Activated naive CD4-positive, alpha-beta T cell treated with anti-CD3 and anti-CD28 coated beads, Interleukin-2, amount 10 ng/mL, durations not matched to agents 7 days and 5 days (primary cell): Measurements from ENCODE around the gene TOR1AIP2.

Source experiments
- CTCF ChIA-PET: fragments of 350-600 bp; sonication (Branson Sonifier 250); formaldehyde crosslinking; loops from one replicate; lab custom pipeline; 2021; ENCODE audit warnings: antibody characterized with exemption; lab: Charles Lee
- DNase-seq: peaks from one replicate; pipeline ENCODE4 v3.0.0-alpha.2; 2020
- H3K27ac Mint-ChIP-seq: one replicate; pipeline ENCODE4 v1.8.0; 2021; ENCODE audit warnings: mild to moderate bottlenecking, moderate library complexity, mixed read lengths
- H3K27me3 Mint-ChIP-seq: one replicate; pipeline ENCODE4 v1.8.0; 2021; ENCODE audit warnings: mild to moderate bottlenecking, mixed read lengths
- H3K36me3 Mint-ChIP-seq: one replicate; pipeline ENCODE4 v1.8.0; 2021; ENCODE audit warnings: mixed read lengths
- H3K4me1 Mint-ChIP-seq: one replicate; pipeline ENCODE4 v1.8.0; 2021; ENCODE audit warnings: mixed read lengths
- H3K4me3 Mint-ChIP-seq: one replicate; pipeline ENCODE4 v1.8.0; 2021; ENCODE audit warnings: mild to moderate bottlenecking, moderate library complexity, mixed read lengths
- H3K9me3 Mint-ChIP-seq: one replicate; pipeline ENCODE4 v1.8.0; 2021; ENCODE audit warnings: mixed read lengths

The TOR1AIP2 gene

DNA sequence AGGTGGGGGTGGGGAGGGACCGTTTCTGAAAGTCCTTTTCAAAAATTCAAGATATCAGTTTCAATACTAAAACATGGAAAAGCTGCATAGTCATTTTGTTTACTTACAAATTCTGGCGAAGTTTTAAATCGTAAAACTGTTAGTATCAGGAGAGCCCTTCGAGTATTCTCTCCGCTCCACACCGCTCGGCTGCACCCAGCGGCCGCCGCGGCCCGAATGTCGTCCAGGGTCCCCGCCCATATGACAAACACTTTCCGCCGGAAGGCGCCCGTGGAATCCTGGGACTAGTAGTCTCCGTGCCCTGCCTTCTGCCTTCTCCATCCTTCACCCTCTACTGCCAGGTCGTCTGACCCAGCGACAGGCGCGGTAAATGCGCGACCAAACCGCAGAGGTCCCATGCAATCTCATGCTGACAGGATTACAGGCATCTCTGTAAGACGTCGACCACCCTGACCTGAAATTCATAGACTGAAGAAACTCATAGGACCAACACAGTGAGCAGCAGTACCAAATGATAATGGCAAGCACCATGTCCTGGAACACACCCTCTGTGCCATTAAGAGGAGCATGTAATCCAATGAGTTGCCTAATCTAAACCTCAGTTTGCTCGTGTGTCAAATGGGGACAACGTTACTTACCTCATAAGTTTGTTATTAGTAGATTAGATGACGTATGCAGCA lies at the start of gene TOR1AIP2:
Gene TOR1AIP2, minus strand, starts transcription at position 218 of the 680 bp plus-strand sequence. CDS start 25,138 bp downstream, outside the sequence.
- H3K4me1 Mint-ChIP-seq = peaks cover 49% of the 10 kb centered on the region
- H3K27ac Mint-ChIP-seq = peak within 1 kb of the TSS; percentile 95
- no peaks in the 10 kb centered on the region for H3K9me3 Mint-ChIP-seq
- H3K4me3 Mint-ChIP-seq = peak within 1 kb of the TSS; percentile 94
- CTCF ChIA-PET = interaction anchor here (0.6 to 3.2 kb wide), 2 partner anchors 10 to 39 kb away, joined by 3 to 15 read pairs; no protein-coding TSS in a partner anchor
- peaks cover 21% of the 10 kb centered on the region for H3K36me3 Mint-ChIP-seq
- no peaks in the 10 kb centered on the region for H3K27me3 Mint-ChIP-seq
- peak; percentile 93 for DNase-seq

DNA sequence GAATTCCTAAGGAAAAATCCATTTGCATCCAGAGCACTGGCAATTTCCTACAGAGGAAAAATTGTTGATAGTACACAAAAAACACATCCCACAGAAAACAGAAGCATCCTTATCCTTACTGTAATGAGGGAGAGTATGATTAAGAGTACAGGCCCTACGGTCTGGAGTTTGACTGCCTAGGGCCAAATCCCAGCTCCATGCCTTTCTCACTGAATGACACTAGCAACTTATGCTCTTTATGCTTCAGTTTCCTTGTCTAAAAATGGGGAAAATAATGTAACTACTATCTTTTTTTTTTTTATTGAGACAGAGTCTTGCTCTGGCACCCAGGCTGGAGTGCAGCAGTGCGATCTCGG lies 49.2 kb upstream of the TOR1AIP2 start:
- Mint-ChIP-seq H3K27ac (no peak overlapping the region), H3K4me3 (no peak overlapping the region), H3K9me3 (no peaks in the 10 kb centered on the region), H3K4me1 (no peaks in the 10 kb centered on the region), H3K36me3 (peaks cover 4% of the 10 kb centered on the region), H3K27me3 (no peaks in the 10 kb centered on the region)
- no peak for DNase-seq
- CTCF ChIA-PET = no interaction called here

DNA sequence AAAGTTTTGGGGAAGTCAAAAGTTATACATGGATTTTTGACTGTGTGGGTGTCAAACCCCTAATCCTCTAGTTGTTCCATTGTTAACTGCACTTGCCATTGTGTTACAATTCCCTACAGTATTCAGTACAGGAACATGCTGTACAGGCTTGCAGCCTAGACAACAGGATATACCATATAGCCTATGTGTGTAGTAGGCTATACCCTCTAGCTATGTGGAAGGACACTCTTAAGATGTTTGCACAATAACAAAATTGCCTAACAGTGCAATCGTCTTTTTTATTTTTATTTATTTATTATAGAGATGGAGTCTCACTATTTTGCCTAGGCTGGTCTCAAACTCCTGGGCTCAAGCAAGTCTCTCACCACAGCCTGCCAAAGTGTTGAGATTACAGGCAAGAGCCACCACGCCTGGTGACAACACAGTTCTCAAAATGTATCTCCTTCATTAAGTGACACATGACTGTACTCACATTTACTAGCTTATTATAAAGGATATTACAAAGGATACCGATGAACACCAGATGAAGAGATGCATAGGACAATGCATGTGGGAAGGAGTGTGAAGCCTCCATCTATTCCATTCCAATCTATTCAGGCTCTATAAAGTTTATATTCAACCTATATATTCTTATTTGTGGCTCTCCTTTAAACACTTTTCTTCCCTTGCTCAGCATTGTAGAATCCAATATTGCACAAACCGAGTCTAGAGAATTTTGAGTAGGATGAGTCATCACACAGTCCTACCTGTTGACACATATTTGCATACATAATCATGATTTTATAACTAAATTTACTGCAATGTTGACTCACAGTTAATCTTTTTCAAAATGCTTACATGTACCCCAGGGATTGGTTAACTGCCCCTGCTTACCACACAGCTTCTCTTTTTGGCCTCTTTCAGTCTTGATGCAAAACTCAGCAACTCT lies 48.6 kb upstream of the TOR1AIP2 start:
- H3K36me3 Mint-ChIP-seq = peaks cover 9% of the 10 kb centered on the region
- H3K4me1 Mint-ChIP-seq = no peaks in the 10 kb centered on the region
- H3K27me3 Mint-ChIP-seq = no peaks in the 10 kb centered on the region
- no peak overlapping the region for H3K4me3 Mint-ChIP-seq
- H3K27ac Mint-ChIP-seq = no peak overlapping the region
- DNase-seq = no peak
- CTCF ChIA-PET = no interaction called here
- no peaks in the 10 kb centered on the region for H3K9me3 Mint-ChIP-seq

DNA sequence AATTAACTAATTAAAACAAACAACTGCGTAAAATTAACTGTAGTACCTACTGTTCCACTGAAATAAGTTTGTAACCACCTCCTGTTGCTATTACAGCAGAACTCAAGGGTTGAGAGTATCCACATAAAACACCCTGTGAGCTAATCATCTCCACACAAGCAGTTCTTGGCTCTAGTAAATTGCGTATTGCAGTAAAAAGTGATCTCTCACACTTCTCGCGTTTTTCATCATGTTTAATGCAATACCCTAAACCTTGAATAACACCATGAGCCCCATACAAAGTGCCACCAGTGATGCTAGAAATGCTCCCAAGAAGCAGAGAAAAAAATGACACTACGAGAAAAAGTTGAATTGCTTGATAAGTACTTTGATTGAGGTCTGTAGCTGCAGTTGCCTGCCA lies 47.7 kb upstream of the TOR1AIP2 start:
- no peak overlapping the region for H3K27ac Mint-ChIP-seq
- peaks cover 10% of the 10 kb centered on the region for H3K36me3 Mint-ChIP-seq
- no peaks in the 10 kb centered on the region for H3K4me1 Mint-ChIP-seq
- no peaks in the 10 kb centered on the region for H3K9me3 Mint-ChIP-seq
- H3K27me3 Mint-ChIP-seq = no peaks in the 10 kb centered on the region
- CTCF ChIA-PET = interaction anchor here (0.6 kb wide), 1 partner anchor 28 kb away, joined by 3 read pairs; no protein-coding TSS in a partner anchor
- H3K4me3 Mint-ChIP-seq = no peak overlapping the region
- DNase-seq = no peak

DNA sequence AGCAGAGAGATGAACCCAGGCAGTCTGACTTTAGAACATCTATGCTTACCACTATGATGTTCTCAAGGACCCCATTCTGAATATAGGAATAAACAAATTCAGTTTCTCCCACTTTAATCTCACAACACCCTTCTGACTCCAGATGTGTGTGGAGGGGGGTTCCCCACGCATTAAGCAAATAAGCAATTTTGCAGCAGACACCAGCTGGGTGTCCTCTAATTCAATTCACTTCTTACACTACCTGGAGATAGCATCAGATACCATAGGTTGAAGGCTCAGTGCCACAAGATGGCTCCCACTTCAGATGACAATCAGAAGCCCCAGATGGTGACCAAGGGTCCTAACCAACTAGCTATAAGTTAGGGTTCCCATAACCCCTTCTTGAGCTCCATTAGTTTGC lies 46.7 kb upstream of the TOR1AIP2 start:
- Mint-ChIP-seq H3K4me3 (no peak overlapping the region), H3K27me3 (no peaks in the 10 kb centered on the region), H3K27ac (no peak overlapping the region), H3K4me1 (no peaks in the 10 kb centered on the region), H3K36me3 (peaks cover 14% of the 10 kb centered on the region), H3K9me3 (no peaks in the 10 kb centered on the region)
- no peak for DNase-seq
- CTCF ChIA-PET = no interaction called here

DNA sequence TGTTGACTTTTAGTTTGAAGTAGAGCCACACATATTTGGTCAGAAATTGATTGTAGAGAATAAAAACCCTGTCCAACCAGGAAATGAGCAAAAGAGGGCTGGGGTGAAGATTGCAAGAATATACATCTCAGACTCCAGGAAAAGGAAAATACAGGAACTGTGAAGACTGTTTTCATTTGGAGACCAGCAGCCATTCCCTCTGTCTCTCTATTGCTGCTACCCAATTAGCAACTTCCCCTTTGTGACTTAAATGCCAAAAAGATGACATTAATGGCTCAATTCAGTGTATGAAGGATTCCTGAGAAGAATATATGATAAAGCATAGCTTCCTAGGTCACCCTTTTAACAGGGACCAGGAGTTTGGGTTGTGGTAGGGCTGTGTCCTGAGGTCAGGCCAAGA lies 45.4 kb upstream of the TOR1AIP2 start:
- Mint-ChIP-seq H3K27ac (no peak overlapping the region), H3K27me3 (no peaks in the 10 kb centered on the region), H3K4me1 (peaks cover under 1% of the 10 kb centered on the region), H3K36me3 (peaks cover 23% of the 10 kb centered on the region), H3K4me3 (no peak overlapping the region), H3K9me3 (no peaks in the 10 kb centered on the region)
- DNase-seq = no peak
- CTCF ChIA-PET = no interaction called here

DNA sequence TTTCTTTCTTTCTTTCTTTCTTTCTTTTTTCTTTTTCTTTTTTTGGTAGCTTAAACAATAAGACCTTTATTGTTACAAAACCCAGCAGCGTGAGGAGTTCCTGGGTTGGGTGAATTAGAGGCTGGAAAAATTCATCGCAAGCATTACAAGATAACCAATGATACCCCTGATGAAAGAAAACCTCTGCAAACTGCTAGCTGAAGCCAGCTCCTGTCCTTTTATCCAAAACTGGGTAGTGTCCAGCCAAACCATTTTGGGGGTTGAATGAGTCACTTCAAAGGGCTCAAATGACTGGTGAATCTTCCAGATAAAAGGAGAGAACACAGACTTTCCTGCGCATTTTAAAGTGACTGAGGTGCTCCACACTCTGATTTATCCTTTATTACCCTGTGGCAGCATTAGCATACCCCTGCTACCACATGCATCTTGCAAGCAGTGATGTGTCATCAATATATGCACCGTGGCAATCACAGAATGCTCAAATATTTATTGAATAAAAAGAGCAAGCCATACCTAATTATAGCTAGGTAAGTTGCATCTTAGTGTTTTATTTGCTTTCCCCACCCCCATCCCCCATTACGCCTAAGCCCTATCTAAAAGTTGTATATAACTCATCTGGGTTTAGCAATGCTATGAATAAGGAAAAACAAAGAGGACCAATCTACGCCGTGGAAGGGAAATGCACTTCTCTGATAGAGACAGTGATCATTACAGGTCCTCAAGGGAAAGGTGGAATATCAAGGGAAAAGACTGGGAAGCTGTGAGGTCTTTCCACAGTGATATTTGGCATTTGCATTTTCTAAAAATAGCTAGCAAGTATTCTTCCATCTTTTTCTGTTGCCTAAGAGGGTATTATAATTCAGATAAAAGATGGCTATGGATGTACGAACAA lies 44.6 kb upstream of the TOR1AIP2 start:
- CTCF ChIA-PET = interaction anchor here (0.6 kb wide), 1 partner anchor 131 kb away, joined by 4 read pairs; no protein-coding TSS in a partner anchor
- H3K27ac Mint-ChIP-seq = no peak overlapping the region

DNA sequence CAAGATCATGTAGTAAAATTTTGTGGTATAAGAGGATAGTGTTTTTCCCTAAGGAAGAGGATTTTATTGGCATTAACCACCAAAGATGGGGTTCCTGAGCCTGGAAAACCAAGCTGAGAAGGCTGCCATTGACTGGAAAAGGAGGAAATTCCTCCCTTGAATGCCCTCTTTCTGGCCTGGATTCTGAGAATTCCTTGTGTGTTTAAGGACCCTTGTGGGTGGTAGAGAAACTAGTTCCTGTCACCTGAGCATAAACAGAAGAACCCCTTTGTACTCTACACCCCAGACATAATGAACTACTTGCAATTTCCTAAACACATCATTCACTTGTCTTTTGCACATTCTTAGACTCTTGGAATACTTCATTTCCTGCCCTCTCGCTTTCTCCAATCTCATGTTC lies 43.9 kb upstream of the TOR1AIP2 start:
- no peak for DNase-seq
- H3K9me3 Mint-ChIP-seq = no peaks in the 10 kb centered on the region
- H3K36me3 Mint-ChIP-seq = peaks cover 32% of the 10 kb centered on the region
- H3K4me3 Mint-ChIP-seq = no peak overlapping the region
- no peak overlapping the region for H3K27ac Mint-ChIP-seq
- peaks cover 3% of the 10 kb centered on the region for H3K4me1 Mint-ChIP-seq
- H3K27me3 Mint-ChIP-seq = no peaks in the 10 kb centered on the region
- CTCF ChIA-PET = no interaction called here

More for the DNA sequence above, 44.6 kb upstream of the TOR1AIP2 start:
- DNase-seq = no peak
- H3K4me3 Mint-ChIP-seq = no peak overlapping the region
- peaks cover 3% of the 10 kb centered on the region for H3K4me1 Mint-ChIP-seq
- H3K9me3 Mint-ChIP-seq = no peaks in the 10 kb centered on the region
- H3K36me3 Mint-ChIP-seq = peaks cover 31% of the 10 kb centered on the region
- no peaks in the 10 kb centered on the region for H3K27me3 Mint-ChIP-seq

DNA sequence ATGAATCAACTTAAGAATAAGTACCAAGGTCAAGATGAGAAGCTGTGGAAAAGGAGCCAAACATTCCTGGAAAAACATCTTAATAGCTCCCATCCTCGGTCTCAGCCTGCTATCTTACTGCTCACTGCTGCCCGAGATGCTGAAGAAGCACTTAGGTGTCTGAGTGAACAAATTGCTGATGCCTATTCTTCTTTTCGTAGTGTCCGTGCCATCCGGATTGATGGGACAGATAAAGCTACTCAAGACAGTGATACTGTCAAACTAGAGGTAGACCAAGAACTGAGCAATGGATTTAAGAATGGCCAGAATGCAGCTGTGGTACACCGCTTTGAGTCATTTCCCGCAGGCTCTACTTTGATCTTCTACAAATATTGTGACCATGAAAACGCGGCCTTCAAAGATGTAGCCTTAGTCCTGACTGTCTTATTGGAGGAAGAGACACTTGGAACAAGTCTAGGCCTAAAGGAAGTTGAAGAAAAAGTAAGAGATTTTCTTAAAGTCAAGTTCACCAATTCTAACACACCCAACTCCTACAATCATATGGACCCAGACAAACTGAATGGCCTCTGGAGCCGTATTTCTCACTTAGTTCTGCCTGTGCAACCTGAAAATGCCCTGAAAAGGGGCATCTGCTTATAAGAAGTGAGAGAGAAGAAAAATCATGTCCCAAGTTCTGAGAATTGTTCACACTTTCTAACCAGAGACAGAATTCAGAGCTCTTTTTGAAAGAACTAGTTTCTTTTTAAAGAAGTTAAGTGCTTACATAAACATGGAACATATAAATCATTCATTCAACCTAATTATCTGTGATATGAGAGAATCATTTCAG lies 40.2 kb upstream of the TOR1AIP2 start:
- Mint-ChIP-seq H3K27ac (peak overlapping the region; percentile 19), H3K4me1 (peaks cover 3% of the 10 kb centered on the region), H3K4me3 (no peak overlapping the region), H3K27me3 (no peaks in the 10 kb centered on the region), H3K36me3 (peaks cover 40% of the 10 kb centered on the region), H3K9me3 (no peaks in the 10 kb centered on the region)
- CTCF ChIA-PET = no interaction called here
- DNase-seq = no peak

DNA sequence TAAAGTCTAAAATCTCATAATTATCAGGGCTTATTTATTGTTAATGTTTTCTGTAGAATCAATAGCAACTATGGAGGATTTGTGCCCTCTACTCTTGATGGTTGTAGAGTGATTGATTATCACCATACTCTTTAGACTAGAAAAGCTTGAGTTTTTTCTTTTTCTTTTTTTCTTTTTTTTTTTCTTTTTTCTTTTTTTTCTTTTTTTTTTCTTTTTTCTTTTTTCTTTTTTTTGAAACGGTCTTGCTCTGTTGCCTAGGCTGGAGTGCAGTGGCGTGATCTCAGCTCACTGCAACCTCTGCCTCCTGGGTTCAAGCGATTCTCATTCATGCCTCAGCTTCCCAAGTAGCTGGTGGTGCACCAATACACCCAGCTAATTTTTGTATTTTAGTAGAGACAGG lies 34.2 kb upstream of the TOR1AIP2 start:
- CTCF ChIA-PET = interaction anchor here (1.4 kb wide), 1 partner anchor 33 kb away, joined by 4 read pairs; no protein-coding TSS in a partner anchor
- Mint-ChIP-seq H3K36me3 (peaks cover 37% of the 10 kb centered on the region), H3K27me3 (no peaks in the 10 kb centered on the region), H3K27ac (no peak overlapping the region), H3K4me3 (no peak overlapping the region), H3K4me1 (no peaks in the 10 kb centered on the region), H3K9me3 (no peaks in the 10 kb centered on the region)
- DNase-seq = no peak

DNA sequence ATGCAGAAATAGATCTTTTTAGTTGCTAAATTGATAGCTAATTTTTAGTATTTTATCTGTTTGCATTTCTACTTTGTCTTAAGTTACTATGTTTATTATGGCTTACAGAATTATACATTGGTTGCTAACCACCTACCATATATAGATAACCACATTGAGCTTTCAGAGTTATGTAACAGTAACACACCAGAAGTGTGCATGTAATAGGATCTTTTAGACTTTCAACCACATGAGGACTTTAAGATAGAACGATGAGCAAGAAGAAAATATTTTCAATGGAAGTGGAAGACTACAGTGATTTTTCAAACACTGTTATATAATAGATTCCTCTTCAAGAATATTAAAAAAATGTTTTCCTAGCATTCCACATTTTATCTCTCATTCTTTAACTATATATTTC lies 33.3 kb upstream of the TOR1AIP2 start:
- peaks cover 41% of the 10 kb centered on the region for H3K36me3 Mint-ChIP-seq
- no peak overlapping the region for H3K4me3 Mint-ChIP-seq
- no peak overlapping the region for H3K27ac Mint-ChIP-seq
- CTCF ChIA-PET = no interaction called here
- no peak for DNase-seq
- no peaks in the 10 kb centered on the region for H3K27me3 Mint-ChIP-seq
- no peaks in the 10 kb centered on the region for H3K9me3 Mint-ChIP-seq
- H3K4me1 Mint-ChIP-seq = no peaks in the 10 kb centered on the region

DNA sequence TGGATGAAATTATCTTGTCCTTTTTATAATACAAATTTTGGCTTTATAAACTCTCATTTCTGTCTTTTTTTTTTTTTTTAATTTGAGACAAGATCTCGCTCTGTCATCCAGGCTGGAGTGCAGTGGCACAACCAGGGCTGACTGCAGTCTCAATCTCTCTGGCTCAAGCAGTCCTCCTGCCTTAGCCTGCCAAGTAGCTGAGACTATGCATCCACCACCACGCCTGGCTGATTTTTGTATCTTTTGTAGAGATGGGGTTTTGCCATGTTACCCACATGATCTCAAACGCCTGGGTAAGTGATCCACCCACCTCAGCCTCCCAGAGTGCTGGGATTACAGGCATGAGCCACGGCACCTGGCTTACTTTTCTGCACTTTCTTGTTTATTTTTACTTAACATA lies 12.0 kb upstream of the TOR1AIP2 start:
- DNase-seq = no peak
- H3K4me1 Mint-ChIP-seq = peaks cover 30% of the 10 kb centered on the region
- CTCF ChIA-PET = no interaction called here
- no peak overlapping the region for H3K4me3 Mint-ChIP-seq
- H3K27ac Mint-ChIP-seq = peak overlapping the region; percentile 42
- no peaks in the 10 kb centered on the region for H3K9me3 Mint-ChIP-seq
- H3K27me3 Mint-ChIP-seq = no peaks in the 10 kb centered on the region
- peaks cover 29% of the 10 kb centered on the region for H3K36me3 Mint-ChIP-seq

DNA sequence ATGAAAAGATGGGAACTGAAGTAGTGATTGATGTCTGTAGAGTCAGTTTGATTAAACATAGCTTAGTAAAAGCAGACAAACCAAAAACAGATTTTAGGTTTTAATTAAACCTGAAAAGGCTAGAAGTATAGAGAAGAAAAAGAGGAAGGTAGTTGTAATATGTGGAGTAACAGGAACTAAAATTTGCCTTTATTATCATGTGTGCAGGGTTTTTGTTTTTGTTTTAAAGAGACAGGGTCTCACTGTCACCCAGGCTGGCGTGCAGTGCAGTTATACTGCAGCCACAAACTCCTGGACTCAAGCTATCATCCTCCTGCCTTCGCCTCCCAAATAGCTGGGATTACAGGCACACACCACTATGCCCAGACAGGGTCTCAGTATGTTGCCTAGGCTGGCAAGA lies 10.5 kb upstream of the TOR1AIP2 start:
- H3K36me3 Mint-ChIP-seq = peaks cover 31% of the 10 kb centered on the region
- no peak overlapping the region for H3K4me3 Mint-ChIP-seq

More for the DNA sequence above, 10.5 kb upstream of the TOR1AIP2 start:
- no peak for DNase-seq
- Mint-ChIP-seq H3K27ac (peak overlapping the region; percentile 2), H3K4me1 (peaks cover 38% of the 10 kb centered on the region), H3K9me3 (no peaks in the 10 kb centered on the region), H3K27me3 (no peaks in the 10 kb centered on the region)
- CTCF ChIA-PET = no interaction called here
